ENCODE results near the gene SLC9A2. TPM values are rescaled to one million over a fixed set of nuclear protein-coding genes. Genes with fewer than 3 reads are reported as not detected.

Gene SLC9A2
- total RNA-seq, 1 donor from 2014 or later = 2.1 TPM

DNA sequence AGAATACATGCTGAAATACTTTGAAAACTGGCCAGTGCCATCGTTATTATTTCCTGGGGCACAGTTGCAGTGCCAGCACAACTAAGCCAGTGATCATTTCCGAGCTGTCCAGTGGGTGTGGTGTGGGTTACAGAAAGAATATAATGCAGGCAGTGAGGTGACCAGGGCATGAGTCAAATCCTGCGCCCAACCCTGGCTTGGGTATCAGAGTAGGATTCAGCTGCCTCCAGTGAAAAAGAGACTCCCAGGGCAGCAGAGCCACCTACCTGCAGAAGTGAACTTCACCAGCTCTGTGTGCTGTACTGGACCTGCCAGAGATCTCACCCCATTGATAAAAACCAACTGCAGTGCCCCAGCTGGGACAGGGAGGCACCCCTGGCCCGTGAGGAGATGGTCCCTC is 18.0 kb downstream of the SLC9A2 start:
- H3K36me3 ChIP-seq (ENCODE audit: control insufficient read depth in 3 of 3, insufficient read depth in 3 of 3, low read length in 3 of 3) = no peaks in the 10 kb centered on the region
- H3K9me3 ChIP-seq (ENCODE audit: control insufficient read depth in 3 of 3, low read length in 3 of 3) = no peaks in the 10 kb centered on the region
- no peak overlapping the region for H3K27ac ChIP-seq (ENCODE audit: low read depth, low read length)
- H3K27me3 ChIP-seq (ENCODE audit: control insufficient read depth in 3 of 3, insufficient read depth in 3 of 3, low read length in 3 of 3) = no peaks in the 10 kb centered on the region
- no peak overlapping the region for H3K9ac ChIP-seq (ENCODE audit: low read depth in 1 of 3, low read length in 3 of 3)
- H3K4me1 ChIP-seq (ENCODE audit: control insufficient read depth in 3 of 3, insufficient read depth in 3 of 3, low read length in 3 of 3) = peaks cover 0 to 24% (median 17%) of the 10 kb centered on the region in 3 donors
- no peak overlapping the region for H3K4me3 ChIP-seq (ENCODE audit: low read length in 3 of 3)

GRCh38 chr2:102639429-102639828 is 20.1 kb downstream of the SLC9A2 start:
- Histone ChIP-seq H3K36me3 (ENCODE audit: control insufficient read depth in 3 of 3, insufficient read depth in 3 of 3, low read length in 3 of 3) (no peaks in the 10 kb centered on the region), H3K9ac (ENCODE audit: low read depth in 1 of 3, low read length in 3 of 3) (no peak overlapping the region), H3K27me3 (ENCODE audit: control insufficient read depth in 3 of 3, insufficient read depth in 3 of 3, low read length in 3 of 3) (peaks cover 0 to 5% (median 3%) of the 10 kb centered on the region in 3 donors), H3K4me1 (ENCODE audit: control insufficient read depth in 3 of 3, insufficient read depth in 3 of 3, low read length in 3 of 3) (peaks cover 0 to 24% (median 17%) of the 10 kb centered on the region in 3 donors), H3K4me3 (ENCODE audit: low read length in 3 of 3) (no peak overlapping the region), H3K9me3 (ENCODE audit: control insufficient read depth in 3 of 3, low read length in 3 of 3) (no peaks in the 10 kb centered on the region), H3K27ac (ENCODE audit: low read depth, low read length) (no peak overlapping the region)

DNA sequence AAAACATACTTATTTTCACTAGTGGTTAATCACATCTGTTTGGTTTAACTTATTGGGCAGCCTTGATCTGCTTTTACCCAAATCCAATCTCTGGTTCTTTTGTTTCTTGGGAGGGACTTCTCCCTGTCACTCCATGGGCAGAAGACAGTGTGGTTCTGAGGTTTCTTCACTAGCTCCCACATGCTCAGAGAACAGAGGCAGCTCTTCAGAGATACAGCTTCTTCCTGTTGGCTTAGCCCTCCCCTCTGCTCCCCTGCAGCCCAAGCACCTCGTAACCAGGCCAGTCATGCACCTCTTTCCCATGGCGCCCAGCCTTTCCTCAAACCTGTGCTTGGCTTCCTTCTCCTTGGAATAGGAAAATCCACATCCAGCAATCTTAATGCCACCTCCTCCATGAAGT is 32.8 kb downstream of the SLC9A2 start:
- Histone ChIP-seq H3K9me3 (ENCODE audit: control insufficient read depth in 3 of 3, low read length in 3 of 3) (no peaks in the 10 kb centered on the region), H3K4me1 (ENCODE audit: control insufficient read depth in 3 of 3, insufficient read depth in 3 of 3, low read length in 3 of 3) (no peaks in the 10 kb centered on the region), H3K36me3 (ENCODE audit: control insufficient read depth in 3 of 3, insufficient read depth in 3 of 3, low read length in 3 of 3) (no peaks in the 10 kb centered on the region), H3K9ac (ENCODE audit: low read depth in 1 of 3, low read length in 3 of 3) (no peak overlapping the region), H3K27ac (ENCODE audit: low read depth, low read length) (no peak overlapping the region), H3K4me3 (ENCODE audit: low read length in 3 of 3) (no peak overlapping the region), H3K27me3 (ENCODE audit: control insufficient read depth in 3 of 3, insufficient read depth in 3 of 3, low read length in 3 of 3) (no peaks in the 10 kb centered on the region)

- no peaks in the 10 kb centered on the region for H3K36me3 ChIP-seq (ENCODE audit: control insufficient read depth in 3 of 3, insufficient read depth in 3 of 3, low read length in 3 of 3)
- H3K4me1 ChIP-seq (ENCODE audit: control insufficient read depth in 3 of 3, insufficient read depth in 3 of 3, low read length in 3 of 3) = peaks cover 0 to 10% (median 1%) of the 10 kb centered on the region in 3 donors
- H3K27me3 ChIP-seq (ENCODE audit: control insufficient read depth in 3 of 3, insufficient read depth in 3 of 3, low read length in 3 of 3) = no peaks in the 10 kb centered on the region
- H3K4me3 ChIP-seq (ENCODE audit: low read length in 3 of 3) = no peak overlapping the region
- H3K27ac ChIP-seq (ENCODE audit: low read depth, low read length) = no peak overlapping the region
- H3K9ac ChIP-seq (ENCODE audit: low read depth in 1 of 3, low read length in 3 of 3) = no peak overlapping the region
- no peaks in the 10 kb centered on the region for H3K9me3 ChIP-seq (ENCODE audit: control insufficient read depth in 3 of 3, low read length in 3 of 3)
Observed at GRCh38 chr2:102657770-102658169, 38.4 kb downstream of the SLC9A2 start.

- no peaks in the 10 kb centered on the region for H3K36me3 ChIP-seq (ENCODE audit: control insufficient read depth in 3 of 3, insufficient read depth in 3 of 3, low read length in 3 of 3)
- H3K27ac ChIP-seq (ENCODE audit: low read depth, low read length) = no peak overlapping the region
- H3K27me3 ChIP-seq (ENCODE audit: control insufficient read depth in 3 of 3, insufficient read depth in 3 of 3, low read length in 3 of 3) = no peaks in the 10 kb centered on the region
- H3K4me1 ChIP-seq (ENCODE audit: control insufficient read depth in 3 of 3, insufficient read depth in 3 of 3, low read length in 3 of 3) = peaks cover 0 to 19% (median 6%) of the 10 kb centered on the region in 3 donors
- H3K4me3 ChIP-seq (ENCODE audit: low read length in 3 of 3) = no peak overlapping the region
- no peak overlapping the region for H3K9ac ChIP-seq (ENCODE audit: low read depth in 1 of 3, low read length in 3 of 3)
- no peaks in the 10 kb centered on the region for H3K9me3 ChIP-seq (ENCODE audit: control insufficient read depth in 3 of 3, low read length in 3 of 3)
Observed at GRCh38 chr2:102660070-102660469, 40.7 kb downstream of the SLC9A2 start.

DNA sequence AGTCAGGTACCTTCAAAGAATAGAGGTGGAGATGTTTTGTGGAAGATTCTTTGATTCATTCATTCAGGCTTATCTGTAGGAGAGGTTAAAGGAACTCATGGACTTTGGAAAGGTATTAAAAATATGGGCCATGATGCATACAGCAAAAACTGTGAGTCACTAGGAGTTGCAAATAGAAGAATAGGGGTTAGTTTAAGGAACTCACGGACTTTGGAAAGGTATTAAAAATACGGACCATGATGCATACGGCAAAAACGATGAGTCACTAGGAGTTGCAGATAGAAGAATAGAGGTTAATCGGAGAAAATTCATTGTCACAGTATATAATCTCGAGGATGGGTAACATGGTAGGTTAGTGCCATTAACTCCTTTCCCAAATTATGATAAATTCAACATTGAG is 41.2 kb downstream of the SLC9A2 start:
- no peak overlapping the region for H3K27ac ChIP-seq (ENCODE audit: low read depth, low read length)
- peaks cover 0 to 19% (median 6%) of the 10 kb centered on the region in 3 donors for H3K4me1 ChIP-seq (ENCODE audit: control insufficient read depth in 3 of 3, insufficient read depth in 3 of 3, low read length in 3 of 3)
- no peak overlapping the region for H3K9ac ChIP-seq (ENCODE audit: low read depth in 1 of 3, low read length in 3 of 3)
- H3K36me3 ChIP-seq (ENCODE audit: control insufficient read depth in 3 of 3, insufficient read depth in 3 of 3, low read length in 3 of 3) = no peaks in the 10 kb centered on the region
- H3K9me3 ChIP-seq (ENCODE audit: control insufficient read depth in 3 of 3, low read length in 3 of 3) = no peaks in the 10 kb centered on the region
- no peak overlapping the region for H3K4me3 ChIP-seq (ENCODE audit: low read length in 3 of 3)
- no peaks in the 10 kb centered on the region for H3K27me3 ChIP-seq (ENCODE audit: control insufficient read depth in 3 of 3, insufficient read depth in 3 of 3, low read length in 3 of 3)

- H3K9ac ChIP-seq (ENCODE audit: low read depth in 1 of 3, low read length in 3 of 3) = no peak overlapping the region
- H3K27ac ChIP-seq (ENCODE audit: low read depth, low read length) = no peak overlapping the region
- peaks cover 0 to 24% (median 6%) of the 10 kb centered on the region in 3 donors for H3K4me1 ChIP-seq (ENCODE audit: control insufficient read depth in 3 of 3, insufficient read depth in 3 of 3, low read length in 3 of 3)
- H3K4me3 ChIP-seq (ENCODE audit: low read length in 3 of 3) = no peak overlapping the region
- H3K36me3 ChIP-seq (ENCODE audit: control insufficient read depth in 3 of 3, insufficient read depth in 3 of 3, low read length in 3 of 3) = no peaks in the 10 kb centered on the region
- no peaks in the 10 kb centered on the region for H3K27me3 ChIP-seq (ENCODE audit: control insufficient read depth in 3 of 3, insufficient read depth in 3 of 3, low read length in 3 of 3)
- no peaks in the 10 kb centered on the region for H3K9me3 ChIP-seq (ENCODE audit: control insufficient read depth in 3 of 3, low read length in 3 of 3)
Observed at GRCh38 chr2:102661846-102662245, 42.5 kb downstream of the SLC9A2 start.

DNA sequence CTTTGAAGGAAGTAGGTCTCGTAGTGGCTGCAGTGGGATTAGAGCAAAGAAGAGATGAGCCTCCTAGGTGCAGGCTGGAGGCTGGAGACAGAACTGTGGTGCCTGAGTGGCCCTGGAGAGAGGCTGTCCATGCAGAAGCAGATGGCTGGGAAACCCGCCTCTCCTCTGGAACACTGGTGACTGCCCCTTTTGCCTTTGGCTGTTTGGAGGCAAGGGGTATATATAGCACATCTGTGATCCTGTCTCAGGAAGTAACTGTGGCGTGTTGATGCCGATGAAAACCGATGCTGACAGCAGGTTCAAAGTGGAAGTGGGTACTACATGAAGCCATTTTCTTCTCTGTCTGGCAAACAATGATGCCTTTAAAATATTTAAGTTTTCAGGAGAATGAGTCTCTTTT is 43.5 kb downstream of the SLC9A2 start:
- H3K4me3 ChIP-seq (ENCODE audit: low read length in 3 of 3) = no peak overlapping the region
- H3K36me3 ChIP-seq (ENCODE audit: control insufficient read depth in 3 of 3, insufficient read depth in 3 of 3, low read length in 3 of 3) = no peaks in the 10 kb centered on the region
- peaks cover 0 to 31% (median 11%) of the 10 kb centered on the region in 3 donors for H3K4me1 ChIP-seq (ENCODE audit: control insufficient read depth in 3 of 3, insufficient read depth in 3 of 3, low read length in 3 of 3)
- no peak overlapping the region for H3K9ac ChIP-seq (ENCODE audit: low read depth in 1 of 3, low read length in 3 of 3)
- H3K9me3 ChIP-seq (ENCODE audit: control insufficient read depth in 3 of 3, low read length in 3 of 3) = no peaks in the 10 kb centered on the region
- H3K27me3 ChIP-seq (ENCODE audit: control insufficient read depth in 3 of 3, insufficient read depth in 3 of 3, low read length in 3 of 3) = no peaks in the 10 kb centered on the region
- H3K27ac ChIP-seq (ENCODE audit: low read depth, low read length) = peak overlapping the region; percentile 3

DNA sequence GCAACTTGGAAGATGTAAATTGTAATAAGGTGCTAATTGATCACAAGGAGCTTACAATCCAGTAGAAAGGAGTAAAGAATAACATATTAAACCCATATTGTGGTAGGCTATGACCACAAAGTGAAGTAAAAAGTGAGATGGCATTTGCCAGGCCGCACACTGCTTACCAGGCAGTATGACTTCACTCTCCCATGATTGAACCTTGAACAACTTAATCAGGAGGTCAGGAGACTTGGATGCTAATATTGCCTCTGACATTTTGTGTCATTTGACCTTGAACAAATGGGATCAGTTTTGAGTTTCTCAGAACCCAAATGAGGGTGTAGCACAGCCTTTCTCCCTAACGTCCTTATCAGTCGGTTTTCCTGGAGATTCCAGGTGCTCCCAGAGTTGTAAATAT is 44.0 kb downstream of the SLC9A2 start:
- H3K4me1 ChIP-seq (ENCODE audit: control insufficient read depth in 3 of 3, insufficient read depth in 3 of 3, low read length in 3 of 3) = peaks cover 0 to 31% (median 11%) of the 10 kb centered on the region in 3 donors
- H3K9me3 ChIP-seq (ENCODE audit: control insufficient read depth in 3 of 3, low read length in 3 of 3) = no peaks in the 10 kb centered on the region
- peak overlapping the region; percentile 3 for H3K27ac ChIP-seq (ENCODE audit: low read depth, low read length)
- no peaks in the 10 kb centered on the region for H3K27me3 ChIP-seq (ENCODE audit: control insufficient read depth in 3 of 3, insufficient read depth in 3 of 3, low read length in 3 of 3)
- no peak overlapping the region for H3K9ac ChIP-seq (ENCODE audit: low read depth in 1 of 3, low read length in 3 of 3)
- H3K4me3 ChIP-seq (ENCODE audit: low read length in 3 of 3) = no peak overlapping the region
- no peaks in the 10 kb centered on the region for H3K36me3 ChIP-seq (ENCODE audit: control insufficient read depth in 3 of 3, insufficient read depth in 3 of 3, low read length in 3 of 3)

- Histone ChIP-seq H3K27me3 (ENCODE audit: control insufficient read depth in 3 of 3, insufficient read depth in 3 of 3, low read length in 3 of 3) (no peaks in the 10 kb centered on the region), H3K36me3 (ENCODE audit: control insufficient read depth in 3 of 3, insufficient read depth in 3 of 3, low read length in 3 of 3) (no peaks in the 10 kb centered on the region), H3K9me3 (ENCODE audit: control insufficient read depth in 3 of 3, low read length in 3 of 3) (no peaks in the 10 kb centered on the region), H3K27ac (ENCODE audit: low read depth, low read length) (no peak overlapping the region), H3K9ac (ENCODE audit: low read depth in 1 of 3, low read length in 3 of 3) (peak overlapping the region in 1 of 3 donors; percentile 11), H3K4me3 (ENCODE audit: low read length in 3 of 3) (no peak overlapping the region), H3K4me1 (ENCODE audit: control insufficient read depth in 3 of 3, insufficient read depth in 3 of 3, low read length in 3 of 3) (peaks cover 0 to 34% (median 11%) of the 10 kb centered on the region in 3 donors)
Observed at GRCh38 chr2:102664471-102664909, 45.1 kb downstream of the SLC9A2 start.

Measured in skeletal muscle tissue (tissue), 4 donors.